AG10803 (cell line): ENCODE results near the gene CCDC81.
A peak's percentile ranks its signal among the peaks of the same experiment; 100 is the strongest.
"Not testable (repeated sequence)": the region's sequence is repeated elsewhere in the genome, so short reads cannot be mapped to it uniquely, and the experiment has no call there.

Experiments used
- DNase-seq: peaks from one replicate; pipeline ENCODE4 v3.0.0; 2010; ENCODE audit warnings: low read depth
- H3K4me3 ChIP-seq: 2 replicates; pipeline ENCODE4 v1.5.1; 2011; ENCODE audit warnings: mild to moderate bottlenecking, low read length, control low read depth
- CTCF ChIP-seq: conservative IDR thresholded peaks from 2 replicates; pipeline ENCODE4 v1.5.1; 2011; ENCODE audit warnings: mild to moderate bottlenecking, low read length, control low read depth, inconsistent platforms

CCDC81 gene

DNA sequence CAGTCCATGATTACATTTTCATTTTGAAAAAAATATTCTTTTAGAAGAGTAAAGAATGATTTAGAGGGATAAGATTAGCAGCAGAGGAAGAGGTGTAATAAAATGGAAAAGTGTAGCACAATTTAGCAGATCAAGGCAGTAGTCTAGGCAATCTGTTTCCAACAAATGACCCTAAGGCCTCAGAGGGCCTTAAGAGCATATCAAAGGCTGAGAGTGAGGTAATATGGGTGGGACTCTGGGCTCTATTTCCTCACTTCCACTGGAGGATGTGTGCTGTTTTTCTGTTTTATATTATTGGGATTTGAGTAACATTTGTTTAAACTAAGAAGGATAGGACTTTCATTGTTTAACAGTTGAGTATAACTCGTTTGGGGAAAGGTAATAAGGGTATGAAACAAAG, 28.8 kb downstream of the CCDC81 start:
- DNase-seq: no peak
- no peak overlapping the region for H3K4me3 ChIP-seq
- no peak for TF ChIP-seq CTCF

- no peak for DNase-seq
- TF ChIP-seq CTCF: peak; percentile 49
- H3K4me3 ChIP-seq: no peak overlapping the region
These were observed 34.2 kb downstream of the CCDC81 start for GRCh38 chr11:86408845-86409244.

- DNase-seq: no peak
- H3K4me3 ChIP-seq: no peak overlapping the region
- TF ChIP-seq CTCF: no peak
These were observed 39.3 kb downstream of the CCDC81 start for GRCh38 chr11:86414032-86414431.

- no peak for TF ChIP-seq CTCF
- no peak overlapping the region for H3K4me3 ChIP-seq
- DNase-seq: no peak
These were observed 40.3 kb downstream of the CCDC81 start for GRCh38 chr11:86415026-86415425.

- no peak for TF ChIP-seq CTCF
- H3K4me3 ChIP-seq: no peak overlapping the region
- DNase-seq: no peak
These were observed 41.8 kb downstream of the CCDC81 start for GRCh38 chr11:86416494-86416893.

GRCh38 chr11:86416951-86417350, 42.3 kb downstream of the CCDC81 start:
- not testable (repeated sequence) for DNase-seq, H3K4me3 ChIP-seq

DNA sequence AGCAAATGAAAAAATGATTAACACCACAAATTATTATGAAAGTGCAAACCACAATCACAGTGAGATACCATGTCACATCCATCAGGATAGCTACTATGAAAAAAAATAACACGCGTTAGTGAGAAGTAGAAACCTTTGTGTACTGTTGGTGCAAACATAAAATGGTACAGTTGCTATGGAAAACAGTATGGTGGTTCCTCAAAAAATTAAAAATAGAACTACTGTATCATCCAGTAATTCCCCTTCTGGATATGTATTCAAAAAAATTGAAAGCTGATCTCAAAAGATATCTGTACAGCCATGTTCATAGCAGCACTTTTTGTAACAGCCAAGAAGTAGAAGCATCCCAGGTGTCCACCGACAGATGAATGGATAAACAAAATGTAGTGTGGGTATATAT, 43.4 kb downstream of the CCDC81 start:
- DNase-seq: no peak
- TF ChIP-seq CTCF: no peak
- H3K4me3 ChIP-seq: no peak overlapping the region

DNA sequence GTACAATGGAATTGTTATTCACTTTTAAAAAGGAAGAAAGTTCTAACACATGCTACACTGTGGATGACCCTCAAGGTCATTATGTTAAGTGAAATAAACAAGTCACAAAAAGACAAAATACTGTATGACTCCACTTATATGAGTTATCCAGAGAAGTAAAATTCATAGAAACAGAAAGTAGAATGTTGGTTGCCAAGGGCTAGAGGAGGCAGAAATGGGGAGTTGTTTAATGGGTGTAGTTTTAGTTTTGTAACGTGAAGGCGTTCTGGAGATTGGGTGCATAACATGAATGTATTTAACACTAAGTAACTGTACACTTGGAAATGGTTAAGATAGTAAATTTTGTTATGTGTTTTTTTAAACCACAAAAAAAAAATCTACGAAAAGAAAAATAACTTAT, 43.8 kb downstream of the CCDC81 start:
- H3K4me3 ChIP-seq: no peak overlapping the region
- no peak for TF ChIP-seq CTCF
- DNase-seq: no peak
